GM19452 (cell line): ENCODE results near the gene BLOC1S5.
"Not testable (repeated sequence)": the region's sequence is repeated elsewhere in the genome, so short reads cannot be mapped to it uniquely, and the experiment has no call there.

ENCODE experiments used
- ATAC-seq: cut with Tn5 transposase; IDR thresholded peaks from one replicate; pipeline ENCODE4 v1.9.1; 2021; ENCODE audit not compliant: unreplicated experiment

The BLOC1S5 gene

DNA sequence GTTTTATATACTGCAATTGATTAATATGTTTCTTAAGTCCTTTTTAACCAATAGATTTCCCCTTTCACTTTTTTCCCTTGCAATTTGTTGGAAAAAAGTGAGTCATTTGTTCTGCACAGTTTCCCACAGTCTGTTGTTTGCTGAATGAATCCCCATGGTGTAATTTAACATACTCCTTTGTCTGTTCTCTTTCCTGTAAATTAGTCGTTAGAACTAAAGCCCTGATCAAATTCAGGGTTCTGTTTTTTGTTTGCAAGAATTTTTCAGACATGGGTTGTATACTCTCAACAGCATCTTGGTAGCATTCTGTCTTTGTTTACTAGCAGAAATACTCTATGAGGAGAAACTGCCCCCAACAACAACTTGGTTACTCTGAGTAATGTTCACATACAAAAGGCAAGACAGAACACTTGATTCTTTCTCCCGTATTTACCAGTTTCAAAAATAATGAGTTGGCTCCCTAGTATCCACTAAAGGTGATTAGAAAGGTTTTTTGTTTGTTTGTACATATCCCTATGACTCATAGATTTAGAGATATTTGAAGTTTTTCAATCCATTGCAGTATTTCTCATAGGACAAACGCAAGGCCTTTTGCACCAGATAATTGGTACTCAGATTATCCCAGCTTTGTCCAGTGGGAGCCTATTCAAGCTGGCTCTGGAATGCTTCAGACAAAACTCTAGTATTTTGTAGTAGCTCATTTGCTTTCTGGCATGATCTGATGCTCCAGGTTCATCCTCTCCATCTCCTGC is 16.5 kb downstream of the BLOC1S5 start:
- ATAC-seq = no peak

GRCh38 chr6:8045769-8046168 is 18.4 kb downstream of the BLOC1S5 start:
- not testable (repeated sequence) for ATAC-seq

- no peak for ATAC-seq
Measured at GRCh38 chr6:8043221-8043620, 21.0 kb downstream of the BLOC1S5 start.

GRCh38 chr6:8041913-8042583 is 22.1 kb downstream of the BLOC1S5 start:
- ATAC-seq = no peak

DNA sequence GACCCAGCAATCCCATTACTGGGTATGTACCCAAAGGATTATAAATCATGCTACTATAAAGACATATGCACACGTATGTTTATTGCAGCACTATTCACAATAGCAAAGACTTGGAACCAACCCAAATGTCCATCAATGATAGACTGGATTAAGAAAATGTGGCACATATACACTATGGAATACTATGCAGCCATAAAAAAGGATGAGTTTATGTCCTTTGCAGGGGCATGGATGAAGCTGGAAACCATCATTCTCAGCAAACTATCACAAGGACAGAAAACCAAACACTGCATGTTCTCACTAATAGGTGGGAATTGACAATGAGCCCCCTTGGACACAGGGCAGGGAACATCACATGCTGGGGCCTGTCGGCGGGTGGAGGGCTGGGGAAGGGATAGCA is 30.1 kb downstream of the BLOC1S5 start:
- not testable (repeated sequence) for ATAC-seq

DNA sequence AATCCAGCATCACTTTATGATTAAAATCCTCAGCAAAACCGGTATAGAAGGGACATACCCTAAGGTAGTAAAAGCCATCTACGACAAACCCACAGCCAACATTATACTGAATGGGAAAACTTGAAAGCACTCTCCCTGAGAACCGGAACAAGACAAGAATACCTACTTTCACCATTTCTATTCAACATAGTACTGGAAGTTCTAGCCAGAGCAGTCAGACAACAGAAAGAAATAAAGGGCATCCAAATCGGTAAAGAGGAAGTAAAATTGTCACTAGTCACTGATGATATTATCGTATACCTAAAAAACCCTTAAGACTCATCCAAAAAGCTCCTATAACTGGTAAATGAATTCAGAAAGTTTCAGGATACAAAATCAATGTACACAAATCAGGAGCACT is 33.3 kb downstream of the BLOC1S5 start:
- ATAC-seq = no peak

DNA sequence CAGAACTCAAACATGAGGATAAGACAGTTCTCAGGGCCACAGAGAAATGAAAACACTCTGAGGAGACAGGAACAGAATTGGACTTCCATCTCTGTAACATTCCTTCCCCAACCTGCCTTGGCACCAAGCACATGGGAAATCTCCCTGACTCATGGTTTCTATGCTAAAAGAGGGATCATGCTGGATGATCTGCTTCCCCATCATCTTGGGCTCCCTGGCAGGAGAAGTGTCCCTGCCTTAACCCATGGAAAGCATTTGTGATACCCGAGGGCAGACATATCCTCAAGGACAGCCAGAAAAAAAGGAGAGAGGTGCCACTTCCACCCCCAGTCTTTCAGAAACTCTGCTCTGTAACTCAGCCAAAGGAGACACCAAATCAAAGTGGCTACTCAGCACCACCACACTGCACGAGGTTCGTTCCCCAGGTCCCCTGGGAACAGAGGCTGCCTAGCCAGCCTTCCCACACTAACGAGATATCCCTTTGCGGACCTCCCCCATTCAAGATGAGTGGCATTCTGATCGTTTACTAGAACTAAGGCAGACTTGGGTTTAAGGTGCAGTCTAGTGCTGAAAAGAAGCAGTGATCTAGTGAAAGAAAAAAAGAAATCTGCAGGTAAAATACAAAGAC is 34.8 kb downstream of the BLOC1S5 start:
- ATAC-seq = no peak

- ATAC-seq = no peak
Measured at GRCh38 chr6:8027965-8028651, 36.1 kb downstream of the BLOC1S5 start.

DNA sequence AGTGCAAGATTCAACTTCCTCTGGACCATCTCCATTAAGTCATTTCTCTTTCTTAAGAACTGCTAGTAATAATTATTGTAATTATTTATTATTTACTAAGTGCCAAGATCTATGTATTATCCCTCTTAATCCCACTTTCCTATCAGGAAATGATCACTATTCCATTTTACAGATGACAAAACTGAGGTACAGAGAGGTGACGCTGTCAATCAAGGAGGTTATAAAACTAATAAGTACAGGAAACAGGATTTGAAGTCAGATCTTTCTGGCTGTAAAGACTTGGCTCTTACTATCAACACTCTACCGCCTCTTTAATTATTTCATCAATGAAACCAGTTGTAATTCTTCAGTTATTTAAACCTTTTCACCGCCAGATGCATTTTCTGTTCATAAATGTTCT is 37.4 kb downstream of the BLOC1S5 start:
- no peak for ATAC-seq

GRCh38 chr6:8025191-8025590 is 39.0 kb downstream of the BLOC1S5 start:
- no peak for ATAC-seq

DNA sequence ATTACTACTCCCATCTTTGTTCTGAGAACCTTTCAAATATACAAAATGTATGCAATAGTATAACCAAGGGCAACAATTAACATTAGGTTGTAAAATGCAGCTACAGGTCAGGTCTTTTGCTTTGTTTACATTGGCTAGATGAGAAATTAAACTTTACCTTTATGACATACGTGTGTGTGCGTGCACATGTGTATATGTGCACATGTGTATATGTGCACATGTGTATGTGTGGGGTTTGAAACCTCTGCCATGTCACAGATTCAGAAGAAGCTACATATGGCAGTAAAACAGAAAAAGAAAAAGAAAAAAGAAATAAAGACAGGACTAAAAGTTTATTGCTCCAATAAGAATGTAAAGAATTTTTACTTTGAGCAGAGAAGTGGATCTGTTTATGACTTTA is 40.6 kb downstream of the BLOC1S5 start:
- ATAC-seq = no peak

DNA sequence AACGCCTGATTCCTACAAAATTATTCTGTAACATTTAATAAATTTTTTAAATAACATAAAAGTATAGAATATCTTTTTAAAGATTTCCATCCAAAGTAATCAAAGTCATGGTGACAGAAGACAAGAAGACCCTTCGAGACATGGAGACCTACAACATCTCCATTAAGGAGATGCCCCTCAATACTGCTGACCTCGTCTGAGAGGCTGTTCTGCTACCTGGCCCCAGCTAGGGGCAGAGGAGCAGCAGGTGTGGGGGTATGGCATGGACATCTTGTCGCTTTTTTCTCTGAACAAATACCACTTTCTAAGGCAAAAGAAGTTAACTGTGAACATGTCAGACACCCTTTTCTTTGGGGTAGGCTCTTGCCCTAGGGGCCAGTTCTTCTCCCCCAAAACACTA is 44.1 kb downstream of the BLOC1S5 start:
- ATAC-seq = no peak

DNA sequence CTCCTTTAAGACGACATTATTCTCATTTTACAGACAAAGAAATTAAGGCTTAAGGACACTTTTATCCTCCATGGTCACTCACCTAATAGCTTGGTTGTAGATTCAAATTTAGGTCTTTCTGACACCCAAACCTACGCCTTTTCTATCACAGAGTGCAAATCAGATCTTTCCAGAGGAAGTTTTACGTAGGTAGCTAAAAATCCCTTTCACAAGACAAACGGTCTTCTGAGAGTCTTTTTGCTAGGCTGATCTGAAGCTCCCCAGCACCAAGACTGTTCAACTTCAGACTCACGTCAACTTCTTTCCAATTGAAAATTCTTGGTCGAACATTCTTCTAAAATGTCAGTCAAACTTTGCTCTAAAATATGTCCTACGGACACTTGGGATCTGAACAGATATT is 46.5 kb downstream of the BLOC1S5 start:
- no peak for ATAC-seq

- no peak for ATAC-seq
Measured at GRCh38 chr6:8017276-8017701, 46.9 kb downstream of the BLOC1S5 start.

- ATAC-seq = no peak
Measured at GRCh38 chr6:8014947-8015346, 49.2 kb downstream of the BLOC1S5 start.

DNA sequence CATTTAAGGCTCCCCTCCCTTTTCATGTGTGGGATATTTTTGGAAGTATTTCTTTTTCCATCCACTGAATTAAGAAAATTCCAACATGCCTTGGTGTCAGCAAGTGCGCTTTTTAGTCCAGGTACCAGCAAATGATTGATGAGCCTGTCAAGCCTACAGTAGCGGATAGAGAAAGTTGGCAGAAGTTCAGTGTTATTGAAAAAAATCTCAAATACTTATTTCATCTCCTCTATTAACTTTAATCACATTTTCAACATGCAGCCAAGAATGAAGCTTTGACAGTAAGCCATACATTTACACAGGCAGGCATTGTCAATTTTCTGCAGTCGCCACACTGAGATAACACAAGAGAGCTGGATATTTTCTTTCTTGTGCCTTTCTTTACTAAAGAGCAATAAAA is 50.4 kb downstream of the BLOC1S5 start:
- ATAC-seq = no peak

- ATAC-seq = no peak
Measured at GRCh38 chr6:8006208-8006607, 58.0 kb downstream of the BLOC1S5 start.

- ATAC-seq = no peak
Measured at GRCh38 chr6:8005136-8005535, 59.1 kb downstream of the BLOC1S5 start.

DNA sequence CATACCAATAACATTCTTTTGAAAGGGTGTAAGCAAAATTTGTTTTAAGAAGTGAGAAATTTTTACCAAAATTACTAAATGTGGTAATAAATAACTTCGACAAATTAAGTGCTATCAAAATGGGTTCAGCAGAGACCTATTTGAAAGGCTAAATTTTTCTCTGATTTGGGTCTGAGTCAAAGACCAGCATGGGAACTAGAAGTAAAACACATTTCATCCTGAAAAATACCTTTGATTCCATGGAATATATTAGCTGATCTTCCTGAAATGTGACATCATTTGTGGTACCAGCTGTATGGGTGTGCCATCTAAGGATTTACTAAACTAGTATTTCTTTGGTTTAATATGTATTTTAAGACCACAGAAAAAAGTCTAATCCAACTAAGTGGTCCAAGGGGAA is 63.6 kb downstream of the BLOC1S5 start:
- ATAC-seq = no peak

- ATAC-seq = no peak
Measured at GRCh38 chr6:8000188-8000596, 64.0 kb downstream of the BLOC1S5 start.

DNA sequence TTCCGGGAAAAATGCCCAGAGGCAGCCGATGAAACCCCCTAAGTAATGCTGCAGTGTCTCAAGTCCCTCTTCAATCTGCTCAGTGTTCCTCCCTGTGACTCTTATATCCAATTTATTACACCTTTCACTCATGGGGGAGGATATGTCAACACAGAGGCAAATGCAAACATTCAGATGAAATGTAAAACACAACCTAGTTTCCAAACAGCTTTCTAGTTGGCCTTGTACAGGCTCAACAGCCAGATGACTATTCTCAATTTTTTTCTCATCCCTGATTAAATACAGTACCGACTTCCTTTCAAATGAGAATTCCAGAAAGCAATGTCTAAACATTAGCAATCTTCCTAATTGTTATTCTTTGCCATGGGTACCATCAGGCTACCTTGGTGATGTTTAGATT is 65.0 kb downstream of the BLOC1S5 start:
- ATAC-seq = no peak
